GM19455 (cell line): ENCODE results near the gene AKNA.
A peak's percentile ranks its signal among the peaks of the same experiment; 100 is the strongest.

Experiments
- ATAC-seq: cut with Tn5 transposase; IDR thresholded peaks from one replicate; pipeline ENCODE4 v1.9.1; 2021; ENCODE audit not compliant: unreplicated experiment

AKNA gene

GRCh38 chr9:114378016-114378415 is 9.8 kb downstream of the AKNA start:
- no peak for ATAC-seq

GRCh38 chr9:114376586-114377445 is 11.0 kb downstream of the AKNA start:
- no peak for ATAC-seq

GRCh38 chr9:114375386-114376175 is 12.2 kb downstream of the AKNA start:
- ATAC-seq: no peak

GRCh38 chr9:114374936-114375335 is 12.8 kb downstream of the AKNA start:
- ATAC-seq: no peak

GRCh38 chr9:114373960-114374730 is 13.6 kb downstream of the AKNA start:
- ATAC-seq: no peak

- peak; percentile 92 for ATAC-seq
These were observed 14.8 kb downstream of the AKNA start for GRCh38 chr9:114372921-114373448.

GRCh38 chr9:114371973-114372917 is 15.5 kb downstream of the AKNA start:
- peak; percentile 31 for ATAC-seq

GRCh38 chr9:114371343-114371944 is 16.3 kb downstream of the AKNA start:
- ATAC-seq: no peak

GRCh38 chr9:114370968-114371320 is 16.8 kb downstream of the AKNA start:
- ATAC-seq: no peak

GRCh38 chr9:114370251-114370967 is 17.4 kb downstream of the AKNA start:
- no peak for ATAC-seq

- ATAC-seq: no peak
These were observed 18.3 kb downstream of the AKNA start for GRCh38 chr9:114369216-114370130.

- ATAC-seq: no peak
These were observed 19.8 kb downstream of the AKNA start for GRCh38 chr9:114367772-114368569.

- ATAC-seq: no peak
These were observed 20.4 kb downstream of the AKNA start for GRCh38 chr9:114367366-114367765.

GRCh38 chr9:114366334-114367128 is 21.3 kb downstream of the AKNA start:
- peak; percentile 43 for ATAC-seq

GRCh38 chr9:114365194-114365593 is 22.6 kb downstream of the AKNA start:
- no peak for ATAC-seq
